RKO (cell line): ENCODE data around the gene TMPRSS12.
"Not testable (repeated sequence)": the region's sequence is repeated elsewhere in the genome, so short reads cannot be mapped to it uniquely, and the experiment has no call there.

ENCODE experiments used
- DNase-seq: peaks from one replicate; pipeline ENCODE4 v3.0.0-alpha.2; 2016; ENCODE audit warnings: low spot score

TMPRSS12 gene

DNA sequence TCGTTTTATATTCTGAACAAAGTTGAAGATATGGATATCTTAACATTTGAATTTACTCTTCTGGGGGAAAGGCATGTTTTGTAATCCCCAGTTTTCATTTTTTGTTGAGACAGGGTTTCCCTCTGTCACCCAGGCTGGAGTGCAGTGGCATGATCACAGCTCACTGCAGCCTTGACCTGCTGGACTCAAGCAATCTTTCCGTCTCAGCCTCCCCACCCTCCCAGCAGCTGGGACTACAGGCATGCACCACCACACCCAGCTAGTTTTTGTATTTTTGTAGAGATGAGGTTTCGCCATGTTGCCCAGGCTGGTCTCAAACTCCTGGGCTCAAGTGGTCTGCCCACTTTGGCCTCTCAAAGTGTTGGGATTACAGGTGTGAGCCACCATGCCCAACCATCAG lies 84.2 kb downstream of the TMPRSS12 start:
- DNase-seq: not testable (repeated sequence)

DNA sequence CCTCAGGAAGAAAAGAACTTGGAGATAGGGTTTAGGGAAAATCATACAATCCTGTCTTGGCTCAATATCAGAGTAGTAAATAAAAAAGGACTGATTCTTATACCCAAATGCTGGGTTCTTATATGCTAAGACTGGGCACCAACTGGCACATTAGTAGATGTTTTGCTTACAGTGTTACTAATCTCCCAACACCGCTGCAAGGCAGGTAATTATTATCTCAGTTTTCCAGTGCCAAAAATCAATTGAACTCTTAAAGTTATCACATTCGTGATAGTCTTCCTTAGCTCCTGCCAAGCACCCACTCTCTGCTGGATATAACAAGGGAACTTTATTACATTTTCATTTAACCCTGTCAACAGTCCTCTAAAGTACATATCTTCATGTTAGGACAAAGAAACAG lies 84.6 kb downstream of the TMPRSS12 start:
- DNase-seq: no peak

DNA sequence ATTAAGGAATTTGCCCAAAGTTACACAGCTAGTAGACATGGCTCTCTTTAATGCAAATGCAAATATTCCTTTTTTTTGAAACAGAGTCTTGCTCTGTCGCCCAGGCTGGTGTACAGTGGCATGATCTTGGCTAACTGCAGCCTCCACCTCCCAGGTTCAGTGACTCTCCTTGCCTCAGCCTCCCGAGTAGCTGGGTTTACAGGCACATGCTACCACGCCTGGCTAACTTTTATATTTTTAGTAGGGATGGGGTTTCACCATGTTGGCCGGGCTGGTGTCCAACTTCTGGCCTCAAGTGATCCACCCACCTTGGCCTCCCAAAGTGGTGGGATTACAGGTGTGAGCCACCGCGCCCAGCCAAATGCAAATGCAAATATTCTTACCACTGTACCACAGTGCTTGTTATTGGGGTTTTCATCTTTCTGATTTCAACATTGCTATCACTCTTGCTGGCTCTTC lies 85.1 kb downstream of the TMPRSS12 start:
- DNase-seq: no peak

DNA sequence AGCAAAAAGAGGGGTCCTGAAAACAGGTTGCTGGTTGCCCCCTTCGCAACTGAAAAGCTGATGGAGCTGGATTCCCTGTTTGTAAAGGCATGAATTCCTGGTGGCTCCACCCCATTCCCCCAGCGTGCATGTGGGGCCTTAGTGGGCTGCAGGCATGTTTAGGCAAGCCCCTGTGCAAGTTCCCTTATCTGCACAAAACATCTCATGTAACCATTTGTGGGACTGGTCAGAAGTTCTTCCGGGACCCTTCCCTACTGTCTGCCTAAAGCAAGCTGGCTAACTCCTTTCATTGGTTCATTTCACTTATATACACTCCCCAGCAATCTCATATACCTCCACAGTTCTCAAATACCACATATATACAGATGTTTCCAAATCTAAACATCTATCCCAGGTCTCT lies 85.7 kb downstream of the TMPRSS12 start:
- no peak for DNase-seq

DNA sequence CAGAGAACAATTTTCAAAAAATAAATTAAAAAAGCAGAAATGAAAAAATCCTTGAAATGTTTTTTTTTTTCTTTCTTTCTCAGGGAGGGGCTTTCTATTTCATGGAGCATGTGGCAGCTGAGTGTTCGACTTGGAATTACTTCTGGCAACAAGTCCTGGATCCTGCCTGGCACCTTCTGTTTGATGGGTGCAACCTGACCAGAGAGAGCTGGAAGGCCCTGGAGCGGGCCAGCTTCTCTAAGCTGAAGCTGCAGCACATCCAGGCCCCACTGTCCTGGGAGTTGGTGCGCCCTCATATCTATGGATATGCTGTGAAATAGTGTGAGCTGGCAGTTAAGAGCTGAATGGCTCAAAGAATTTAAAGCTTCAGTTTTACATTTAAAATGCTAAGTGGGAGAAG lies 87.1 kb downstream of the TMPRSS12 start:
- DNase-seq: no peak

DNA sequence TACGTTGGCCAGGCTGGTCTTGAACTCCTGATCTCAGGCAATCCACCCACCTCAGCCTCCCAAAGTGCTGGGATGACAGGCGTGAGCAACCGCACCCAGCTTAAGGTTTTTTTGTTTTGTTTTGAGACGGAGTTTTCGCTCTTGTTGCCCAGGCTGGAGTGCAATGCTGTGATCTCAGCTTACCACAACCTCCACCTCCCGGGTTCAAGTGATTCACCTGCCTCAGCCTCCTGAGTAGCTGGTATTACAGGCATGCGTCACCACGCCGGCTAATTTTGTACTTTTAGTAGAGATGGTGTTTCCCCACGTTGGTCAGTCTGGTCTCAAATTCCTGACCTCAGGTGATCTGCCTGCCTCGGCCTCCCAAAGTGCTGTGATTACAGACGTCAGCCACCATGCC lies 87.8 kb downstream of the TMPRSS12 start:
- DNase-seq: not testable (repeated sequence)

DNA sequence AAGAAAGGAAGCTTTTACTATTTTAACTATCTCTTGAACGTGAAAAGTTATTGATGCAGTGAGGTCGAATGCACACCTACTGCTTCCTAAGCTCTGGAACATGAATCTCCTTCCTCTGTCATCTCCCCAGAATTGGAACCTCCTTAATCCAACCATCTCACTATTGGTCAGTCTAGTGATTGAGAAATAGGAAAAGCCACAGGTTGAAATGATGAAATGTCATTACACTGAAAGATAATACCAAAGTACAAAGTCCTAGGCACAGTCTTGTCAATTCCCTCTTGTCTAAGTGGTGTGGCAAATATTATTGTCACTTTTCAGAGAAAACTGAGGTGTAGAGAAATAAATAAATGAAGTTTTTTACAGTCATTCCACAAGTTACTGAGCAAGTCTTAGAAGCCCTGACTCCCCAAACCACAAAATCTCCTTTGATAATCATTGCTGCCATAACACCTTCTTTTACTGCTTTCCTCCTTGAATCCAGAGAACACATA lies 90.1 kb downstream of the TMPRSS12 start:
- DNase-seq: no peak

DNA sequence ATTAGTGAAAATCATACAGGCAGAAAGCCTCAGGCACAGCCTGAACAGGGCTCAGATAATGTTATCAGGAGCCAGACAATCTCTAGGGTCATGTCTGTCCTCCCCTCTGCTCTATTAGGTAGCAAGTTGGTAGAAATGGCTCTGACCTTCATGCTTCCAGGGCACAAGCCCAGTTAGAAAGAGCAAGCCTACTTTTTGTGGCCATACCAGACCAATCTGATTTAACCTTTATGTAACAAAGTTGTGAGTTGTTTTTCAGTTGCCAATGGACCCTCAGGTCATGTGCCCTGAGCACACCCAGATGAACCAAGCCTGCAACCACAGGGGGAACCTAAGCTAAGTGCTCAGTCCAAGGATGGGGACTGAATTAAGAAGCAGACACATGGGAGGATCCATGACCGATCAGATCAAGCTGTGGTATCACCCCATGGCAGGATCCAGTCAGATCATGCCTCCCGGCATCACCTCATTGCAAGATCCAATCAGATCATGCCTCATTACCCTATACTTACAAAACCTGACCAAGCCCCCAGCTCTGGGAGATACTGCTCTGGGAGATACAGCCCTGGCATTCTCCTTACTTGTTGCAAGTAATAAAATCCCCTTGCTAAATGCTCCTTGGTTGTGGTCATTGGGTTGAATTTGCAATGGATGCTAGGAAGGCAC lies 90.9 kb downstream of the TMPRSS12 start:
- no peak for DNase-seq

DNA sequence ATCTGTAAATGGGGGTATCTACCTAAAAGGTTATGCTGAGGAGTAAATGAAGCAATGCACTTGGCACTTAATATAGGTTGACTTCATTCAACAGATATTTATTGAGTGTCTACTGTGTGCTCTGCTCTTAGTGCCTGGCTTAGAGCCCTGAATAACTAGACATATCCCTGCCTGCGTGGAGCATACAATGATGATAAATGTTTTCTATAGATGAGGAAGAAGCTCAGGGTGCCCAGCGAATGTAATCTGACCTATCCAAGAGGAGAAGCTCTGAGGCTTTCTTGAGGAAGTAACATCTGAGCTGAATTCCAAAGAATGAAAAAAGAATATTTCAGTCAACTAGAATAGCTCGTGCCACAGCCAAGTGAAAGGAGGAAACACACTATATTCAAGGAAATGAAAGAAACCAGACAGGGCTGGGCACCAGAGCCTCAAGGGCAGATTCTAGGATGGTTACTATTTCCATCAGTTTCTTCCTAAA lies 91.7 kb downstream of the TMPRSS12 start:
- DNase-seq: no peak

DNA sequence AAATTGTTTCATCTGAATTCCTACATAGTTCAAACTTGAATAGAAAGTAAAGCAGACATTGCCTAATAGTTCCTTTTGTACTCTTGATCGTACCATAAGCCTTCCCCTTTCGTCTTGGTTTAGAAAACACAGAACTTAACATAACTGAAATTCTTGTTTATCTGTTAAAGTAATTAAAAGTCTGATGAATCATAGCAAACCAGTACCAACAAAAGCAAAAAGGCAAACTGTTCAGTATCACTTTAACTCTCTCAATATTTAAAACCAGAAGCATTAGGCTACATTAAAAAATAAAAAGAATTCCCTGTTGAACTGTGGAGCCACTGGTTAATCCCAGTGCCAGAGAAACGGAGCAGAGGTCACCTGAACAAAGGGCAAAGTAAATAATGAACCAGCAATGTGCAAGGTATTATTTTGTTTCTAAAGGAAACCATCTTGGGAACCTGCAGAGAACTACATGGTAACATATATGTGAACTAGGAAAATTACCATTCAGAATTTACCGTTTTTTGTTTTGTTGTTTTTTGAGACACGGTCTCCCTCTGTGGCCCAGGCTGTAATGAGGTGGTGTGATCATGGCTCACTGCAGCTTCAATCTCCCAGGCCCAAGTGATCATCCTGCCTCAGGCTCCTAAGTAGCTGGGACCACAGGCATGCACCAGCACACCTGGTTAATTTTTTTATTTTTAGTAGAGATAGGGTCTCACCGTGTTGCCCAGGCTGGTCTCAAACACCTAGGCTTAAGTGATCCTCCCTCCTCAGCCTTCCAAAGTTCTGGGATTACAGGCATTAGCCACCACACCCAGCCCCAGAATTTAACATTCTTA lies 92.5 kb downstream of the TMPRSS12 start:
- no peak for DNase-seq

DNA sequence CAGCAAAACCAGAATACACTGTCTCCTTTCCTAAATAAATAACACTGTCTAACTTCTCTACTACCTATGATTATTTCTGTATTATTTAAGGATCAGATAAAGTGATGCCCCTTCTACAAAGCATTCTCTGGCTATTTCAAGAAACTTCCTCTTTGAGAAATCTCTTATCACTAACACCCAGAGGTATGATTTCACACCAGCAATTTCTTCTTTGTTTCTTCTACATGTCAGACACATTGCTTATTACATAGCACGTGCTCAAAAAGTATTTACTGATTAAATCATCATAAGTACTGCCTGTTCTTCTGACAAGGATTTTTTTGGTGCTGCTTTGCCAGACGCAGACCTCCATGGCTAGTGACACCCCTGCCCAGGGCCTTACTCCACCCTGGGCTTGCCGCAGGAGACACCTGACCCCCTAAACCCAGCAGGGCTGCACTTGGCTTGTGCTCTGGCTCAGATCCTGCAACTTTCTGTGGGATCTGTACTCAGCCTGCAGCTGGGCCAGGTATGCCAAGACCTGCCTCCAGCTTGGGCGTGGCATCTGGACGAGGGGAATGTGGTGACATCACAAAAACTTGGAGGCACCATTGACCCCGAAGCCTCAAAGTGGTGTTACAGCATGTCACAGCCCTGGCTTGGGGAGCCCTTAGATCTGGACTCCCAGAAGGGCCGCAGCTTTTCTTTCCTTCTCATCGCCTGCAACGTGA lies 94.2 kb downstream of the TMPRSS12 start:
- DNase-seq: no peak
